Tibial nerve (tissue), 4 donors: ENCODE results near the gene CLCA2.

Source experiments
- EP300 ChIP-seq, 2 donors: sonication (generic); formaldehyde crosslinking; IDR thresholded peaks; one replicate each; pipeline ENCODE4 v1.6.1; 2017; ENCODE audit warnings: antibody characterized with exemption in 2 of 2, mild to moderate bottlenecking in 1 of 2
- POLR2A ChIP-seq, 2 donors: fragments of 450-650 bp; IDR thresholded peaks; one replicate each; pipeline ENCODE4 v1.6.1; 2017; ENCODE audit warnings: antibody characterized with exemption in 2 of 2, mild to moderate bottlenecking in 2 of 2, moderate library complexity in 2 of 2
- TF ChIP-seq, protein P1 (sequence below), 5 experiments: fragments of 200-600 bp in 3 of 5; fragments of 450-650 bp in 2 of 5; sonication (generic) in 3 of 5; IDR thresholded peaks; one replicate each; pipeline ENCODE4 v1.5.1; 2016 to 2019; ENCODE audit warnings: antibody characterized with exemption in 5 of 5, mild to moderate bottlenecking in 3 of 5, moderate library complexity in 2 of 5

GRCh38 chr1:86478416-86479156, 54.6 kb downstream of the CLCA2 start:
- TF ChIP-seq, protein P1, sequence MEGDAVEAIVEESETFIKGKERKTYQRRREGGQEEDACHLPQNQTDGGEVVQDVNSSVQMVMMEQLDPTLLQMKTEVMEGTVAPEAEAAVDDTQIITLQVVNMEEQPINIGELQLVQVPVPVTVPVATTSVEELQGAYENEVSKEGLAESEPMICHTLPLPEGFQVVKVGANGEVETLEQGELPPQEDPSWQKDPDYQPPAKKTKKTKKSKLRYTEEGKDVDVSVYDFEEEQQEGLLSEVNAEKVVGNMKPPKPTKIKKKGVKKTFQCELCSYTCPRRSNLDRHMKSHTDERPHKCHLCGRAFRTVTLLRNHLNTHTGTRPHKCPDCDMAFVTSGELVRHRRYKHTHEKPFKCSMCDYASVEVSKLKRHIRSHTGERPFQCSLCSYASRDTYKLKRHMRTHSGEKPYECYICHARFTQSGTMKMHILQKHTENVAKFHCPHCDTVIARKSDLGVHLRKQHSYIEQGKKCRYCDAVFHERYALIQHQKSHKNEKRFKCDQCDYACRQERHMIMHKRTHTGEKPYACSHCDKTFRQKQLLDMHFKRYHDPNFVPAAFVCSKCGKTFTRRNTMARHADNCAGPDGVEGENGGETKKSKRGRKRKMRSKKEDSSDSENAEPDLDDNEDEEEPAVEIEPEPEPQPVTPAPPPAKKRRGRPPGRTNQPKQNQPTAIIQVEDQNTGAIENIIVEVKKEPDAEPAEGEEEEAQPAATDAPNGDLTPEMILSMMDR (IDR thresholded peaks at IDR 0.05), result no peak
- TF ChIP-seq POLR2A (IDR thresholded peaks at IDR 0.05) (no peak), EP300 (IDR thresholded peaks at IDR 0.05) (no peak)
